Measurements from ENCODE around the gene ZCCHC14. TPM values are rescaled to one million over a fixed set of nuclear protein-coding genes. Genes with fewer than 3 reads are reported as not detected.

Gene ZCCHC14
- total RNA-seq, result 10 to 100 TPM; 21.8 to 64.0 (median 28.8) TPM

GRCh38 chr16:87492721-87493607 is at the start of gene ZCCHC14:
Gene ZCCHC14, minus strand, starts transcription at chr16:87493024. Its CDS starts 786 bp downstream, at chr16:87492238.
- peak within 1 kb of the TSS; percentile 84 for H3K27ac ChIP-seq
- H3K4me3 ChIP-seq, result peak within 1 kb of the TSS; percentile 52
- H3K9me3 ChIP-seq, result no peaks in the 10 kb centered on the region
- peak; percentile 99 to 100 for DNase-seq (ENCODE audit: low spot score in 2 of 2)
- H3K4me1 ChIP-seq, result peaks cover 45% of the 10 kb centered on the region
- peak in 2 of 3 donors; percentile 26 to 61 for TF ChIP-seq POLR2AphosphoS5 (IDR thresholded peaks at IDR 0.05)
- TF ChIP-seq POLR2A (IDR thresholded peaks at IDR 0.05), result peak in 1 of 2 donors; percentile 69
- TF ChIP-seq CTCF (IDR thresholded peaks at IDR 0.05), result no peak
- TF ChIP-seq EP300 (IDR thresholded peaks at IDR 0.05), result no peak
- 0% methylated on average over 36 of the region's 119 CpGs for WGBS
- no peaks in the 10 kb centered on the region for H3K36me3 ChIP-seq
- no peaks in the 10 kb centered on the region for H3K27me3 ChIP-seq

- Histone ChIP-seq H3K36me3 (no peaks in the 10 kb centered on the region), H3K27ac (no peak overlapping the region), H3K27me3 (peaks cover 26% of the 10 kb centered on the region), H3K4me3 (no peak overlapping the region), H3K4me1 (peaks cover 6% of the 10 kb centered on the region), H3K9me3 (no peaks in the 10 kb centered on the region)
- TF ChIP-seq POLR2AphosphoS5 (IDR thresholded peaks at IDR 0.05), result no peak
- no peak for TF ChIP-seq EP300 (IDR thresholded peaks at IDR 0.05)
- TF ChIP-seq CTCF (IDR thresholded peaks at IDR 0.05), result no peak
- TF ChIP-seq POLR2A (IDR thresholded peaks at IDR 0.05), result no peak
- WGBS, result 71% methylated on average over 10 of the region's 11 CpGs
- no peak for DNase-seq (ENCODE audit: low spot score in 2 of 2)
Measured at GRCh38 chr16:87541872-87542234, 49.0 kb upstream of the ZCCHC14 start.

GRCh38 chr16:87541147-87541871 is 48.5 kb upstream of the ZCCHC14 start:
- Histone ChIP-seq H3K36me3 (no peaks in the 10 kb centered on the region), H3K27me3 (peaks cover 31% of the 10 kb centered on the region), H3K4me3 (peak overlapping the region; percentile 9), H3K4me1 (peaks cover 6% of the 10 kb centered on the region), H3K9me3 (no peaks in the 10 kb centered on the region), H3K27ac (peak overlapping the region; percentile 65)
- no peak for DNase-seq (ENCODE audit: low spot score in 2 of 2)
- no peak for TF ChIP-seq POLR2AphosphoS5 (IDR thresholded peaks at IDR 0.05)
- no peak for TF ChIP-seq POLR2A (IDR thresholded peaks at IDR 0.05)
- TF ChIP-seq EP300 (IDR thresholded peaks at IDR 0.05), result no peak
- TF ChIP-seq CTCF (IDR thresholded peaks at IDR 0.05), result no peak
- WGBS, result 71% methylated on average over 18 of the region's 31 CpGs

- peak overlapping the region; percentile 65 for H3K27ac ChIP-seq
Measured at GRCh38 chr16:87540897-87541146, 48.0 kb upstream of the ZCCHC14 start.

More at GRCh38 chr16:87540897-87541146, 48.0 kb upstream of the ZCCHC14 start:
- 72% methylated on average over 4 of the region's 6 CpGs for WGBS
- no peak for TF ChIP-seq POLR2A (IDR thresholded peaks at IDR 0.05)
- TF ChIP-seq CTCF (IDR thresholded peaks at IDR 0.05), result no peak
- no peak for TF ChIP-seq POLR2AphosphoS5 (IDR thresholded peaks at IDR 0.05)
- TF ChIP-seq EP300 (IDR thresholded peaks at IDR 0.05), result no peak
- H3K36me3 ChIP-seq, result no peaks in the 10 kb centered on the region
- peaks cover 31% of the 10 kb centered on the region for H3K27me3 ChIP-seq
- H3K4me1 ChIP-seq, result peaks cover 6% of the 10 kb centered on the region
- H3K4me3 ChIP-seq, result peak overlapping the region; percentile 9
- no peak for DNase-seq (ENCODE audit: low spot score in 2 of 2)
- H3K9me3 ChIP-seq, result no peaks in the 10 kb centered on the region
